WTC11 (cell line): Measurements from ENCODE around the gene OASL. TPM values are rescaled to one million over a fixed set of nuclear protein-coding genes. Genes with fewer than 3 reads are reported as not detected.

ENCODE experiments used
- ATAC-seq: fragments of 200-7000 bp; cut with Tn5 transposase; 2 replicates; pipeline ENCODE4 v1.10.0; 2021; ENCODE audit warnings: mild to moderate bottlenecking, moderate library complexity
- CTCF ChIA-PET: fragments of 300-600 bp; sonication (Branson Sonifier 250); formaldehyde crosslinking; loops from one replicate; lab custom pipeline; 2021; ENCODE audit warnings: antibody characterized with exemption; lab: Charles Lee
- POLR2A ChIA-PET: fragments of 350-600 bp; sonication (Branson Sonifier 250); formaldehyde crosslinking; loops from one replicate; lab custom pipeline; 2021; ENCODE audit warnings: antibody characterized with exemption; lab: Charles Lee
- DNase-seq: peaks from one replicate; pipeline ENCODE4 v3.0.0; 2021; ENCODE audit warnings: low spot score
- H3K27ac Mint-ChIP-seq: 2 replicates; pipeline ENCODE4 v1.8.0; 2021; ENCODE audit warnings: mixed read lengths
- H3K27me3 Mint-ChIP-seq: 2 replicates; pipeline ENCODE4 v1.8.0; 2021; ENCODE audit warnings: low read depth, mild to moderate bottlenecking, moderate library complexity, mixed read lengths
- H3K36me3 Mint-ChIP-seq: 2 replicates; pipeline ENCODE4 v1.8.0; 2021; ENCODE audit warnings: mixed read lengths
- H3K4me1 Mint-ChIP-seq: 2 replicates; pipeline ENCODE4 v1.8.0; 2022; ENCODE audit warnings: mixed read lengths
- H3K4me3 Mint-ChIP-seq: 2 replicates; pipeline ENCODE4 v1.8.0; 2021; ENCODE audit warnings: mild to moderate bottlenecking, moderate library complexity, mixed read lengths
- H3K9me3 Mint-ChIP-seq: 2 replicates; pipeline ENCODE4 v1.8.0; 2021; ENCODE audit warnings: mixed read lengths
- ATF1 ChIP-seq: sonication (generic); formaldehyde crosslinking; IDR thresholded peaks from 2 replicates; pipeline ENCODE4 v1.8.1; 2023; ENCODE audit warnings: mild to moderate bottlenecking, moderate library complexity, missing genetic modification reagents
- ATF2 ChIP-seq: sonication (generic); formaldehyde crosslinking; IDR thresholded peaks from 2 replicates; pipeline ENCODE4 v1.8.1; 2022; ENCODE audit warnings: low read depth, missing genetic modification reagents, borderline replicate concordance
- CBFB ChIP-seq: sonication (generic); formaldehyde crosslinking; IDR thresholded peaks from 2 replicates; pipeline ENCODE4 v1.8.1; 2022; ENCODE audit warnings: mild to moderate bottlenecking, low read depth, missing genetic modification reagents
- CDX4 ChIP-seq: fragments of 250-450 bp; sonication (Bioruptor Pico); IDR thresholded peaks from 2 replicates; pipeline ENCODE4 v1.9.0; 2021; ENCODE audit warnings: moderate library complexity, mild to moderate bottlenecking, inconsistent platforms, borderline replicate concordance
- EMX1 ChIP-seq: fragments of 250-450 bp; sonication (Bioruptor Pico); IDR thresholded peaks from 2 replicates; pipeline ENCODE4 v1.8.0; 2021; ENCODE audit warnings: mild to moderate bottlenecking
- ESRRA ChIP-seq: sonication (generic); formaldehyde crosslinking; IDR thresholded peaks from 2 replicates; pipeline ENCODE4 v1.8.1; 2022; ENCODE audit warnings: mild to moderate bottlenecking, missing genetic modification reagents, borderline replicate concordance
- FOXK1 ChIP-seq: sonication (generic); formaldehyde crosslinking; IDR thresholded peaks from 2 replicates; pipeline ENCODE4 v1.8.0; 2022; ENCODE audit warnings: mild to moderate bottlenecking, moderate library complexity, missing genetic modification reagents
- GTF2I ChIP-seq: fragments of 250-450 bp; sonication (Bioruptor Pico); conservative IDR thresholded peaks from 2 replicates; pipeline ENCODE4 v1.4.0; 2021; ENCODE audit warnings: mild to moderate bottlenecking
- HMGXB4 ChIP-seq: sonication (generic); formaldehyde crosslinking; IDR thresholded peaks from 2 replicates; pipeline ENCODE4 v1.8.1; 2023; ENCODE audit warnings: mild to moderate bottlenecking, moderate library complexity, missing genetic modification reagents
- MYBL2 ChIP-seq: sonication (generic); formaldehyde crosslinking; IDR thresholded peaks from 2 replicates; pipeline ENCODE4 v1.8.1; 2023; ENCODE audit warnings: mild to moderate bottlenecking, moderate library complexity, missing genetic modification reagents
- NFATC4 ChIP-seq: fragments of 250-450 bp; sonication (Bioruptor Pico); IDR thresholded peaks from 2 replicates; pipeline ENCODE4 v1.9.0; 2021; ENCODE audit warnings: mild to moderate bottlenecking
- NFE2L1 ChIP-seq: sonication (generic); formaldehyde crosslinking; IDR thresholded peaks from 2 replicates; pipeline ENCODE4 v1.8.1; 2023; ENCODE audit warnings: missing genetic modification reagents
- NR2C2 ChIP-seq: sonication (generic); formaldehyde crosslinking; IDR thresholded peaks from 2 replicates; pipeline ENCODE4 v1.8.0; 2022; ENCODE audit warnings: mild to moderate bottlenecking, missing genetic modification reagents
- PRDM15 ChIP-seq: sonication (generic); formaldehyde crosslinking; IDR thresholded peaks from 2 replicates; pipeline ENCODE4 v1.8.0; 2022; ENCODE audit warnings: missing genetic modification reagents
- SOX15 ChIP-seq: fragments of 250-450 bp; sonication (Bioruptor Pico); IDR thresholded peaks from 2 replicates; pipeline ENCODE4 v1.9.0; 2021; ENCODE audit warnings: mild to moderate bottlenecking
- ZNF317 ChIP-seq: sonication (generic); formaldehyde crosslinking; IDR thresholded peaks from 2 replicates; pipeline ENCODE4 v1.8.1; 2023; ENCODE audit warnings: low read depth, mild to moderate bottlenecking, moderate library complexity, missing genetic modification reagents, borderline replicate concordance
- ZNF396 ChIP-seq: fragments of 250-450 bp; sonication (Bioruptor Pico); IDR thresholded peaks from 2 replicates; pipeline ENCODE4 v1.8.0; 2021; ENCODE audit warnings: mild to moderate bottlenecking, moderate library complexity, borderline replicate concordance
- ZNF423 ChIP-seq: fragments of 250-450 bp; sonication (Bioruptor Pico); IDR thresholded peaks from 2 replicates; pipeline ENCODE4 v2.1.2; 2022; ENCODE audit warnings: mild to moderate bottlenecking, moderate library complexity
- ZNF671 ChIP-seq: fragments of 250-450 bp; sonication (Bioruptor Pico); IDR thresholded peaks from 2 replicates; pipeline ENCODE4 v1.8.0; 2021; ENCODE audit warnings: mild to moderate bottlenecking
- total RNA-seq: library from RNA; stranded (reverse); gene quantifications from 3 replicates; pipeline ENCODE4 v1.2.3, GENCODE V29; 2021

The OASL gene
- total RNA-seq, 1 experiment from 2014 or later: 0.28 TPM

GRCh38 chr12:120981407-120981941 is 57.6 kb downstream of the OASL start:
- no peak for TF ChIP-seq SOX15 (CRISPR knock-in tag)
- peak; percentile 56 for TF ChIP-seq GTF2I (CRISPR knock-in tag)
- no peak for ATAC-seq
- no peaks in the 10 kb centered on the region for H3K9me3 Mint-ChIP-seq
- H3K36me3 Mint-ChIP-seq: no peaks in the 10 kb centered on the region
- POLR2A ChIA-PET: interaction anchor here (0.5 kb wide), 1 partner anchor 316 kb away, joined by 3 read pairs; no protein-coding TSS in a partner anchor
- H3K27ac Mint-ChIP-seq: peak overlapping the region; percentile 80; the same call in 1 of the 2 replicates
- CTCF ChIA-PET: interaction anchor here (1.0 to 4.6 kb wide), 4 partner anchors 10 to 332 kb away, joined by 3 to 35 read pairs (median 10); no protein-coding TSS in a partner anchor
- H3K27me3 Mint-ChIP-seq: no peaks in the 10 kb centered on the region
- peaks cover 17% of the 10 kb centered on the region for H3K4me1 Mint-ChIP-seq
- H3K4me3 Mint-ChIP-seq: no peak overlapping the region
- DNase-seq: no peak

GRCh38 chr12:120980800-120981368 is 58.2 kb downstream of the OASL start:
- no peak for DNase-seq

GRCh38 chr12:120979862-120980696 is 59.0 kb downstream of the OASL start:
- peak; percentile 55 for ATAC-seq
- CTCF ChIA-PET: interaction anchor here (0.8 to 4.6 kb wide), 5 partner anchors 8 to 331 kb away, joined by 3 to 35 read pairs (median 6); no protein-coding TSS in a partner anchor
- H3K4me3 Mint-ChIP-seq: no peak overlapping the region
- no peak overlapping the region for H3K27ac Mint-ChIP-seq
- no peaks in the 10 kb centered on the region for H3K9me3 Mint-ChIP-seq
- peak; percentile 38 for DNase-seq
- POLR2A ChIA-PET: no interaction called here
- H3K27me3 Mint-ChIP-seq: no peaks in the 10 kb centered on the region
- H3K4me1 Mint-ChIP-seq: peaks cover 17% of the 10 kb centered on the region
- H3K36me3 Mint-ChIP-seq: no peaks in the 10 kb centered on the region
- TF ChIP-seq FOXK1 (CRISPR knock-in tag) (no peak), NFE2L1 (CRISPR knock-in tag) (no peak), NFATC4 (CRISPR knock-in tag) (no peak), HMGXB4 (CRISPR knock-in tag) (no peak), ESRRA (CRISPR knock-in tag) (no peak), EMX1 (CRISPR knock-in tag) (no peak), ZNF396 (no peak), ATF2 (CRISPR knock-in tag) (no peak), NR2C2 (no peak), ZNF423 (CRISPR knock-in tag) (no peak), ZNF317 (CRISPR knock-in tag) (no peak), CDX4 (CRISPR knock-in tag) (no peak)

More at GRCh38 chr12:120980800-120981368, 58.2 kb downstream of the OASL start:
- Mint-ChIP-seq H3K27me3 (no peaks in the 10 kb centered on the region), H3K36me3 (no peaks in the 10 kb centered on the region), H3K4me3 (no peak overlapping the region), H3K4me1 (peaks cover 17% of the 10 kb centered on the region), H3K9me3 (no peaks in the 10 kb centered on the region), H3K27ac (no peak overlapping the region; the same call in 1 of the 2 replicates)
- CTCF ChIA-PET: interaction anchor here (0.8 to 4.6 kb wide), 5 partner anchors 9 to 332 kb away, joined by 3 to 35 read pairs (median 6); no protein-coding TSS in a partner anchor
- peak; percentile 25 for ATAC-seq
- POLR2A ChIA-PET: interaction anchor here (0.5 kb wide), 1 partner anchor 317 kb away, joined by 3 read pairs; no protein-coding TSS in a partner anchor
- TF ChIP-seq ZNF671 (CRISPR knock-in tag) (no peak), PRDM15 (CRISPR knock-in tag) (no peak), ZNF423 (CRISPR knock-in tag) (no peak), ATF1 (no peak), CBFB (CRISPR knock-in tag) (no peak), MYBL2 (CRISPR knock-in tag) (no peak)
